ENCODE results near the gene ACP4.
"Not testable (repeated sequence)": the region's sequence is repeated elsewhere in the genome, so short reads cannot be mapped to it uniquely, and the experiment has no call there.

The ACP4 gene, protein sequence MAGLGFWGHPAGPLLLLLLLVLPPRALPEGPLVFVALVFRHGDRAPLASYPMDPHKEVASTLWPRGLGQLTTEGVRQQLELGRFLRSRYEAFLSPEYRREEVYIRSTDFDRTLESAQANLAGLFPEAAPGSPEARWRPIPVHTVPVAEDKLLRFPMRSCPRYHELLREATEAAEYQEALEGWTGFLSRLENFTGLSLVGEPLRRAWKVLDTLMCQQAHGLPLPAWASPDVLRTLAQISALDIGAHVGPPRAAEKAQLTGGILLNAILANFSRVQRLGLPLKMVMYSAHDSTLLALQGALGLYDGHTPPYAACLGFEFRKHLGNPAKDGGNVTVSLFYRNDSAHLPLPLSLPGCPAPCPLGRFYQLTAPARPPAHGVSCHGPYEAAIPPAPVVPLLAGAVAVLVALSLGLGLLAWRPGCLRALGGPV

GRCh38 chr19:50790396-50790795 lies at the start of gene ACP4:
TSS of gene ACP4 (plus strand) at chr19:50790415. CDS start at chr19:50790415, 0 bp downstream.
- H3K27ac ChIP-seq: no peak within 1 kb of the TSS; the same call in 1 of the 2 replicates
- TF ChIP-seq ZFX (IDR thresholded peaks at IDR 0.05; ENCODE audit: borderline replicate concordance): no peak
- TF ChIP-seq CTCF (IDR thresholded peaks at IDR 0.05): no peak

GRCh38 chr19:50741179-50741933 lies 48.9 kb upstream of the ACP4 start:
- no peak overlapping the region for H3K27ac ChIP-seq
- TF ChIP-seq ZFX (IDR thresholded peaks at IDR 0.05; ENCODE audit: borderline replicate concordance) (no peak), CTCF (IDR thresholded peaks at IDR 0.05) (no peak)

GRCh38 chr19:50743537-50743936 lies 46.7 kb upstream of the ACP4 start:
- H3K27ac ChIP-seq: no peak overlapping the region
- TF ChIP-seq ZFX (IDR thresholded peaks at IDR 0.05; ENCODE audit: borderline replicate concordance) (no peak), CTCF (IDR thresholded peaks at IDR 0.05) (no peak)

DNA sequence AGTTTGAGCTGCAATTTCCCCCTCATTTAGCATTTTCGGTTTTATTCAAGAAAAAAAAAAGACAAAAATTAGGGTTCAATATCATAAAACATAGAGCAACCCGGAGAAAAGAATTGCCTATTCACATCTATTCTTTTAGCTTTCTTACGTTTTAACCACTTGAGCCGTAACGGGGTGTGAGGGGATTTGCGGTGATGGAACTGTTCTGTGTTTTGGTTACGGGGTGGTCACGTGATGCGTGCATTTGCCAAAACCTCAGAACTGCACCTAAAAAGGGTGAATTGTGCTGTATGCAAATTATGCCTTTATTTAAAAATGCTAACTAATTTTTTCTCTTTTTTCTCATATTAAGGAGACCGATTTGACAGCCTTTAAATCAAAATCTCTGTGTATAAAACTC lies 45.0 kb upstream of the ACP4 start:
- TF ChIP-seq ZFX (IDR thresholded peaks at IDR 0.05; ENCODE audit: borderline replicate concordance) (no peak), CTCF (IDR thresholded peaks at IDR 0.05) (no peak)
- H3K27ac ChIP-seq: no peak overlapping the region

- H3K27ac ChIP-seq: not testable (repeated sequence)
Measured at GRCh38 chr19:50747141-50747540, 43.1 kb upstream of the ACP4 start.

- no peak overlapping the region for H3K27ac ChIP-seq
- no peak for TF ChIP-seq ZFX (IDR thresholded peaks at IDR 0.05; ENCODE audit: borderline replicate concordance)
- TF ChIP-seq CTCF (IDR thresholded peaks at IDR 0.05): no peak
Measured at GRCh38 chr19:50749490-50749889, 40.7 kb upstream of the ACP4 start.

DNA sequence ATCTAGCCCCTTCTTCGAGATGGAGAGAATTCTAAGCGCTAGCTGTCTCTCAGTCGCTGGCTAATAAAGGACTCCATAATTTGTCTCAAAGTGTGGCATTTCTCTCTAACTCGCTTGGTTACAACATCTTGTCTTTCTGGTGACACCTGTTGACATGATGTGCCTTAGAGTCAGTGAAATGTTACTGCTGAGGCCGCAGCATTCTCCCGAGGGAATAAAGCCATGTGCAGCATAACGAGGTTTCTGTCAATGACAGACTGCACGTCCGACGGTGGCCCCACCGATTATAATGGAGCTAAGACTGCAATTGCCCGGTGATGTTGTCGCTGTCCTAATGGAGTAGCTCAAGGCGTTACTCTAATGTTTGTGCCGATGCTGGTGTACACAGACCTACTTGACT lies 40.2 kb upstream of the ACP4 start:
- no peak for TF ChIP-seq CTCF (IDR thresholded peaks at IDR 0.05)
- TF ChIP-seq ZFX (IDR thresholded peaks at IDR 0.05; ENCODE audit: borderline replicate concordance): no peak
- H3K27ac ChIP-seq: no peak overlapping the region

All from 22Rv1 (cell line).